K562 (cell line): Measurements from ENCODE around the gene COL15A1. TPM values are rescaled to one million over a fixed set of nuclear protein-coding genes. Genes with fewer than 3 reads are reported as not detected.

Experiments used
- BDP1 ChIP-seq: IDR thresholded peaks from 3 replicates; pipeline ENCODE4 v1.6.1; 2011; ENCODE audit not compliant: insufficient read length, insufficient read depth
- E2F5 ChIP-seq: sonication (generic); formaldehyde crosslinking; IDR thresholded peaks from 2 replicates; pipeline ENCODE4 v1.8.0; 2022; ENCODE audit warnings: mild to moderate bottlenecking, missing genetic modification reagents
- EWSR1 ChIP-seq: fragments of 450-650 bp; IDR thresholded peaks from 2 replicates; pipeline ENCODE4 v1.6.1; 2018; ENCODE audit warnings: borderline replicate concordance, mild to moderate bottlenecking, low read depth, moderate library complexity; ENCODE audit not compliant: partially characterized antibody
- POU5F1 ChIP-seq: fragments of 150-350 bp; IDR thresholded peaks from 2 replicates; pipeline ENCODE4 v1.6.1; 2014; ENCODE audit warnings: borderline replicate concordance, low read length, low read depth, mild to moderate bottlenecking; ENCODE audit not compliant: partially characterized antibody
- PTRF ChIP-seq: fragments of 450-650 bp; IDR thresholded peaks from 2 replicates; pipeline ENCODE4 v1.6.1; 2016; ENCODE audit warnings: mild to moderate bottlenecking, missing genetic modification characterization, missing compliant biosample characterization
- SFPQ ChIP-seq: fragments of 200-400 bp; formaldehyde crosslinking; IDR thresholded peaks from 2 replicates; pipeline ENCODE4 v1.6.1; 2017; ENCODE audit warnings: mild to moderate bottlenecking, low read depth, low read length, moderate library complexity
- ZNF707 ChIP-seq: fragments of 250-450 bp; sonication (Bioruptor Pico); conservative IDR thresholded peaks from 2 replicates; pipeline ENCODE4 v1.8.0; 2022; ENCODE audit warnings: inconsistent platforms, mild to moderate bottlenecking, moderate library complexity
- polyA plus RNA-seq, 8 experiments: library from polyadenylated mRNA; depleted of rRNA in 4 of 8; stranded (reverse) in 5 of 8; unstranded in 3 of 8; fragments of >200 nt; fragmentation: Nextera tagmentation in 2 of 8; fragmentation: Illumina TruSeq in 1 of 8; extraction: Ambion mirVana in 2 of 8; extraction: Trizol in 1 of 8; gene quantifications; 2 replicates each; pipeline versions ENCODE4 v1.2.1 to v1.2.3, GENCODE V29; 2011 to 2014; ENCODE audit warnings: inconsistent platforms in 1 of 8, missing spikeins in 1 of 8
- total RNA-seq, 7 experiments: library from RNA; depleted of rRNA in 6 of 7; stranded (reverse); fragments of >200 nt in 6 of 7; fragmentation: Illumina TruSeq in 2 of 7; extraction: Trizol in 2 of 7; gene quantifications; 2 replicates each; pipeline versions ENCODE4 v1.2.1 to v1.2.3, GENCODE V29; 2011 to 2021; ENCODE audit warnings: low replicate concordance in 1 of 7
- TF ChIP-seq, protein P1 (sequence below): fragments of 200-600 bp; sonication (generic); IDR thresholded peaks from one replicate; pipeline ENCODE4 v1.6.1; 2012; ENCODE audit warnings: mild to moderate bottlenecking, low read depth, low read length, inconsistent platforms
- TF ChIP-seq, protein P2 (sequence below): sonication (generic); formaldehyde crosslinking; IDR thresholded peaks from 2 replicates; pipeline ENCODE4 v1.8.0; 2023; ENCODE audit warnings: mild to moderate bottlenecking, missing genetic modification reagents

COL15A1 gene
- total and polyA plus RNA-seq, 9 of the 15 experiments (the other 6 are each of a cell fraction or from before 2014, with no cell fraction given) = 0.46 to 5.1 (median 2.6) TPM

- TF ChIP-seq SFPQ (no peak), POU5F1 (no peak), BDP1 (no peak), EWSR1 (no peak), ZNF707 (0 out of 2 replicates have a peak, but pooled peaks have one; percentile 4), PTRF (tag) (peak; percentile 82), E2F5 (no peak)
- TF ChIP-seq, protein P1, sequence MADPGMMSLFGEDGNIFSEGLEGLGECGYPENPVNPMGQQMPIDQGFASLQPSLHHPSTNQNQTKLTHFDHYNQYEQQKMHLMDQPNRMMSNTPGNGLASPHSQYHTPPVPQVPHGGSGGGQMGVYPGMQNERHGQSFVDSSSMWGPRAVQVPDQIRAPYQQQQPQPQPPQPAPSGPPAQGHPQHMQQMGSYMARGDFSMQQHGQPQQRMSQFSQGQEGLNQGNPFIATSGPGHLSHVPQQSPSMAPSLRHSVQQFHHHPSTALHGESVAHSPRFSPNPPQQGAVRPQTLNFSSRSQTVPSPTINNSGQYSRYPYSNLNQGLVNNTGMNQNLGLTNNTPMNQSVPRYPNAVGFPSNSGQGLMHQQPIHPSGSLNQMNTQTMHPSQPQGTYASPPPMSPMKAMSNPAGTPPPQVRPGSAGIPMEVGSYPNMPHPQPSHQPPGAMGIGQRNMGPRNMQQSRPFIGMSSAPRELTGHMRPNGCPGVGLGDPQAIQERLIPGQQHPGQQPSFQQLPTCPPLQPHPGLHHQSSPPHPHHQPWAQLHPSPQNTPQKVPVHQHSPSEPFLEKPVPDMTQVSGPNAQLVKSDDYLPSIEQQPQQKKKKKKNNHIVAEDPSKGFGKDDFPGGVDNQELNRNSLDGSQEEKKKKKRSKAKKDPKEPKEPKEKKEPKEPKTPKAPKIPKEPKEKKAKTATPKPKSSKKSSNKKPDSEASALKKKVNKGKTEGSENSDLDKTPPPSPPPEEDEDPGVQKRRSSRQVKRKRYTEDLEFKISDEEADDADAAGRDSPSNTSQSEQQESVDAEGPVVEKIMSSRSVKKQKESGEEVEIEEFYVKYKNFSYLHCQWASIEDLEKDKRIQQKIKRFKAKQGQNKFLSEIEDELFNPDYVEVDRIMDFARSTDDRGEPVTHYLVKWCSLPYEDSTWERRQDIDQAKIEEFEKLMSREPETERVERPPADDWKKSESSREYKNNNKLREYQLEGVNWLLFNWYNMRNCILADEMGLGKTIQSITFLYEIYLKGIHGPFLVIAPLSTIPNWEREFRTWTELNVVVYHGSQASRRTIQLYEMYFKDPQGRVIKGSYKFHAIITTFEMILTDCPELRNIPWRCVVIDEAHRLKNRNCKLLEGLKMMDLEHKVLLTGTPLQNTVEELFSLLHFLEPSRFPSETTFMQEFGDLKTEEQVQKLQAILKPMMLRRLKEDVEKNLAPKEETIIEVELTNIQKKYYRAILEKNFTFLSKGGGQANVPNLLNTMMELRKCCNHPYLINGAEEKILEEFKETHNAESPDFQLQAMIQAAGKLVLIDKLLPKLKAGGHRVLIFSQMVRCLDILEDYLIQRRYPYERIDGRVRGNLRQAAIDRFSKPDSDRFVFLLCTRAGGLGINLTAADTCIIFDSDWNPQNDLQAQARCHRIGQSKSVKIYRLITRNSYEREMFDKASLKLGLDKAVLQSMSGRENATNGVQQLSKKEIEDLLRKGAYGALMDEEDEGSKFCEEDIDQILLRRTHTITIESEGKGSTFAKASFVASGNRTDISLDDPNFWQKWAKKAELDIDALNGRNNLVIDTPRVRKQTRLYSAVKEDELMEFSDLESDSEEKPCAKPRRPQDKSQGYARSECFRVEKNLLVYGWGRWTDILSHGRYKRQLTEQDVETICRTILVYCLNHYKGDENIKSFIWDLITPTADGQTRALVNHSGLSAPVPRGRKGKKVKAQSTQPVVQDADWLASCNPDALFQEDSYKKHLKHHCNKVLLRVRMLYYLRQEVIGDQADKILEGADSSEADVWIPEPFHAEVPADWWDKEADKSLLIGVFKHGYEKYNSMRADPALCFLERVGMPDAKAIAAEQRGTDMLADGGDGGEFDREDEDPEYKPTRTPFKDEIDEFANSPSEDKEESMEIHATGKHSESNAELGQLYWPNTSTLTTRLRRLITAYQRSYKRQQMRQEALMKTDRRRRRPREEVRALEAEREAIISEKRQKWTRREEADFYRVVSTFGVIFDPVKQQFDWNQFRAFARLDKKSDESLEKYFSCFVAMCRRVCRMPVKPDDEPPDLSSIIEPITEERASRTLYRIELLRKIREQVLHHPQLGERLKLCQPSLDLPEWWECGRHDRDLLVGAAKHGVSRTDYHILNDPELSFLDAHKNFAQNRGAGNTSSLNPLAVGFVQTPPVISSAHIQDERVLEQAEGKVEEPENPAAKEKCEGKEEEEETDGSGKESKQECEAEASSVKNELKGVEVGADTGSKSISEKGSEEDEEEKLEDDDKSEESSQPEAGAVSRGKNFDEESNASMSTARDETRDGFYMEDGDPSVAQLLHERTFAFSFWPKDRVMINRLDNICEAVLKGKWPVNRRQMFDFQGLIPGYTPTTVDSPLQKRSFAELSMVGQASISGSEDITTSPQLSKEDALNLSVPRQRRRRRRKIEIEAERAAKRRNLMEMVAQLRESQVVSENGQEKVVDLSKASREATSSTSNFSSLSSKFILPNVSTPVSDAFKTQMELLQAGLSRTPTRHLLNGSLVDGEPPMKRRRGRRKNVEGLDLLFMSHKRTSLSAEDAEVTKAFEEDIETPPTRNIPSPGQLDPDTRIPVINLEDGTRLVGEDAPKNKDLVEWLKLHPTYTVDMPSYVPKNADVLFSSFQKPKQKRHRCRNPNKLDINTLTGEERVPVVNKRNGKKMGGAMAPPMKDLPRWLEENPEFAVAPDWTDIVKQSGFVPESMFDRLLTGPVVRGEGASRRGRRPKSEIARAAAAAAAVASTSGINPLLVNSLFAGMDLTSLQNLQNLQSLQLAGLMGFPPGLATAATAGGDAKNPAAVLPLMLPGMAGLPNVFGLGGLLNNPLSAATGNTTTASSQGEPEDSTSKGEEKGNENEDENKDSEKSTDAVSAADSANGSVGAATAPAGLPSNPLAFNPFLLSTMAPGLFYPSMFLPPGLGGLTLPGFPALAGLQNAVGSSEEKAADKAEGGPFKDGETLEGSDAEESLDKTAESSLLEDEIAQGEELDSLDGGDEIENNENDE = no peak
- TF ChIP-seq, protein P2, sequence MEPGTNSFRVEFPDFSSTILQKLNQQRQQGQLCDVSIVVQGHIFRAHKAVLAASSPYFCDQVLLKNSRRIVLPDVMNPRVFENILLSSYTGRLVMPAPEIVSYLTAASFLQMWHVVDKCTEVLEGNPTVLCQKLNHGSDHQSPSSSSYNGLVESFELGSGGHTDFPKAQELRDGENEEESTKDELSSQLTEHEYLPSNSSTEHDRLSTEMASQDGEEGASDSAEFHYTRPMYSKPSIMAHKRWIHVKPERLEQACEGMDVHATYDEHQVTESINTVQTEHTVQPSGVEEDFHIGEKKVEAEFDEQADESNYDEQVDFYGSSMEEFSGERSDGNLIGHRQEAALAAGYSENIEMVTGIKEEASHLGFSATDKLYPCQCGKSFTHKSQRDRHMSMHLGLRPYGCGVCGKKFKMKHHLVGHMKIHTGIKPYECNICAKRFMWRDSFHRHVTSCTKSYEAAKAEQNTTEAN (CRISPR knock-in tag) = no peak
Observed at GRCh38 chr9:99073985-99074901, 130.5 kb downstream of the COL15A1 start (continued).
